ENCODE measurements around the gene MMEL1.
"Not testable (repeated sequence)": the region's sequence is repeated elsewhere in the genome, so short reads cannot be mapped to it uniquely, and the experiment has no call there.

The MMEL1 gene, protein sequence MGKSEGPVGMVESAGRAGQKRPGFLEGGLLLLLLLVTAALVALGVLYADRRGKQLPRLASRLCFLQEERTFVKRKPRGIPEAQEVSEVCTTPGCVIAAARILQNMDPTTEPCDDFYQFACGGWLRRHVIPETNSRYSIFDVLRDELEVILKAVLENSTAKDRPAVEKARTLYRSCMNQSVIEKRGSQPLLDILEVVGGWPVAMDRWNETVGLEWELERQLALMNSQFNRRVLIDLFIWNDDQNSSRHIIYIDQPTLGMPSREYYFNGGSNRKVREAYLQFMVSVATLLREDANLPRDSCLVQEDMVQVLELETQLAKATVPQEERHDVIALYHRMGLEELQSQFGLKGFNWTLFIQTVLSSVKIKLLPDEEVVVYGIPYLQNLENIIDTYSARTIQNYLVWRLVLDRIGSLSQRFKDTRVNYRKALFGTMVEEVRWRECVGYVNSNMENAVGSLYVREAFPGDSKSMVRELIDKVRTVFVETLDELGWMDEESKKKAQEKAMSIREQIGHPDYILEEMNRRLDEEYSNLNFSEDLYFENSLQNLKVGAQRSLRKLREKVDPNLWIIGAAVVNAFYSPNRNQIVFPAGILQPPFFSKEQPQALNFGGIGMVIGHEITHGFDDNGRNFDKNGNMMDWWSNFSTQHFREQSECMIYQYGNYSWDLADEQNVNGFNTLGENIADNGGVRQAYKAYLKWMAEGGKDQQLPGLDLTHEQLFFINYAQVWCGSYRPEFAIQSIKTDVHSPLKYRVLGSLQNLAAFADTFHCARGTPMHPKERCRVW

GRCh38 chr1:2632561-2633361, at the start of gene MMEL1:
Gene MMEL1, minus strand, starts transcription at chr1:2633016. Its CDS starts 3,532 bp downstream, at chr1:2629484.
- H3K4me3 ChIP-seq (ENCODE audit: control insufficient read depth, low read depth, low read length) = no peak within 1 kb of the TSS
- no peak for DNase-seq (ENCODE audit: low read depth)
- TF ChIP-seq, protein P1, sequence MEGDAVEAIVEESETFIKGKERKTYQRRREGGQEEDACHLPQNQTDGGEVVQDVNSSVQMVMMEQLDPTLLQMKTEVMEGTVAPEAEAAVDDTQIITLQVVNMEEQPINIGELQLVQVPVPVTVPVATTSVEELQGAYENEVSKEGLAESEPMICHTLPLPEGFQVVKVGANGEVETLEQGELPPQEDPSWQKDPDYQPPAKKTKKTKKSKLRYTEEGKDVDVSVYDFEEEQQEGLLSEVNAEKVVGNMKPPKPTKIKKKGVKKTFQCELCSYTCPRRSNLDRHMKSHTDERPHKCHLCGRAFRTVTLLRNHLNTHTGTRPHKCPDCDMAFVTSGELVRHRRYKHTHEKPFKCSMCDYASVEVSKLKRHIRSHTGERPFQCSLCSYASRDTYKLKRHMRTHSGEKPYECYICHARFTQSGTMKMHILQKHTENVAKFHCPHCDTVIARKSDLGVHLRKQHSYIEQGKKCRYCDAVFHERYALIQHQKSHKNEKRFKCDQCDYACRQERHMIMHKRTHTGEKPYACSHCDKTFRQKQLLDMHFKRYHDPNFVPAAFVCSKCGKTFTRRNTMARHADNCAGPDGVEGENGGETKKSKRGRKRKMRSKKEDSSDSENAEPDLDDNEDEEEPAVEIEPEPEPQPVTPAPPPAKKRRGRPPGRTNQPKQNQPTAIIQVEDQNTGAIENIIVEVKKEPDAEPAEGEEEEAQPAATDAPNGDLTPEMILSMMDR (IDR thresholded peaks at IDR 0.05; ENCODE audit: control insufficient read depth, insufficient read depth, low read depth, low read length, missing control alignments) = no peak

DNA sequence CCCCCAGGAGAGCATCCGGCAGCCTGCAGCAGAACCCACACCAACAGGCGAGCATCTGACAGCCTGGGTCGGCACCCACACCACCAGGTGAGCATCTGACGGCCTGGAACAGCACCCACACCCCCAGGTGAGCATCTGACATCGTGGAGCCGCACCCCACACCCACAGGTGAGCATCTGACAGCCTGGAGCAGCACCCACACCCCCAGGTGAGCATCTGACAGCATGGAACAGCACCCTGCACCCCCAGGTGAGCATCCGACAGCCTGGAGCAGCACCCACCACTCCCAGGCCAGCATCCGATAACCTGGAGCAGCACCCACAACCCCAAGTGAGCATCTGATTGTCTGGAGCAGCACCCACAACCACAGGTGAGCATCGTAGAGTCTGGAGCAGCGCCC, 43.9 kb upstream of the MMEL1 start:
- H3K4me3 ChIP-seq (ENCODE audit: control insufficient read depth, low read depth, low read length); DNase-seq (ENCODE audit: low read depth): not testable (repeated sequence)

DNA sequence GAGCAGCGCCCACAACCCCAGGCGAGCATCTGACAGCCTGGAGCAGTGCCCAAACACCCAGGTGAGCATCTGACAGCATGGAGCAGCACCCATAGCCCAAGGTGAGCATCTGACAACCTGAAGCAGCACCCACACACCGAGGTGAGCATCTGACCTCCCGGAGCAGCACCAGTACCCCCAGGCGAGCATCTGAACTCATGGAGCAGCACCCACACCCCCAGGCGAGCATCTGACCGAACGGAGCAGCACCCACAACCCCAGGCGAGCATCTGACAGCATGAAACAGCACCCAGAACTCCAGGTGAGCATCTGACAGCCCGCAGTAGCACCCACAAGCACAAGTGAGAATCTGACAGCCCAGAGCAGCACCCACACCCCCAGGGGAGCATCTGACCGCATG, 38.8 kb upstream of the MMEL1 start:
- not testable (repeated sequence) for DNase-seq (ENCODE audit: low read depth); H3K4me3 ChIP-seq (ENCODE audit: control insufficient read depth, low read depth, low read length)

GRCh38 chr1:2659806-2660205, 27.0 kb upstream of the MMEL1 start:
- DNase-seq (ENCODE audit: low read depth) = not testable (repeated sequence)

DNA sequence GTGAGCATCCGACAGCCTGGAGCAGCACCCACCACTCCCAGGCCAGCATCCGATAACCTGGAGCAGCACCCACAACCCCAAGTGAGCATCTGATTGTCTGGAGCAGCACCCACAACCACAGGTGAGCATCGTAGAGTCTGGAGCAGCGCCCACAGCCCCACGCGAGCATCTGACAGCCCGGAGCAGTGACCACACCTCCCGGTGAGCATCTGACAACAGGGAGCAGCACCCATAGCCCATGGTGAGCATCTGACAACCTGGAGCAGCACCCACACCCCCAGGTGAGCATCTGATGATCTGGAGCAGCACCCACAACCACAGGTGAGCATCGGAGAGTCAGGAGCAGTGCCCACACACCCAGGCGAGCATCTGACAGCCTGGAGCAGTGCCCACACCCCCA, 25.1 kb upstream of the MMEL1 start:
- DNase-seq (ENCODE audit: low read depth); H3K4me3 ChIP-seq (ENCODE audit: control insufficient read depth, low read depth, low read length): not testable (repeated sequence)

More at GRCh38 chr1:2659806-2660205, 27.0 kb upstream of the MMEL1 start:
- H3K4me3 ChIP-seq (ENCODE audit: control insufficient read depth, low read depth, low read length) = not testable (repeated sequence)

GRCh38 chr1:2657124-2657523, 24.3 kb upstream of the MMEL1 start:
- not testable (repeated sequence) for H3K4me3 ChIP-seq (ENCODE audit: control insufficient read depth, low read depth, low read length); DNase-seq (ENCODE audit: low read depth)

DNA sequence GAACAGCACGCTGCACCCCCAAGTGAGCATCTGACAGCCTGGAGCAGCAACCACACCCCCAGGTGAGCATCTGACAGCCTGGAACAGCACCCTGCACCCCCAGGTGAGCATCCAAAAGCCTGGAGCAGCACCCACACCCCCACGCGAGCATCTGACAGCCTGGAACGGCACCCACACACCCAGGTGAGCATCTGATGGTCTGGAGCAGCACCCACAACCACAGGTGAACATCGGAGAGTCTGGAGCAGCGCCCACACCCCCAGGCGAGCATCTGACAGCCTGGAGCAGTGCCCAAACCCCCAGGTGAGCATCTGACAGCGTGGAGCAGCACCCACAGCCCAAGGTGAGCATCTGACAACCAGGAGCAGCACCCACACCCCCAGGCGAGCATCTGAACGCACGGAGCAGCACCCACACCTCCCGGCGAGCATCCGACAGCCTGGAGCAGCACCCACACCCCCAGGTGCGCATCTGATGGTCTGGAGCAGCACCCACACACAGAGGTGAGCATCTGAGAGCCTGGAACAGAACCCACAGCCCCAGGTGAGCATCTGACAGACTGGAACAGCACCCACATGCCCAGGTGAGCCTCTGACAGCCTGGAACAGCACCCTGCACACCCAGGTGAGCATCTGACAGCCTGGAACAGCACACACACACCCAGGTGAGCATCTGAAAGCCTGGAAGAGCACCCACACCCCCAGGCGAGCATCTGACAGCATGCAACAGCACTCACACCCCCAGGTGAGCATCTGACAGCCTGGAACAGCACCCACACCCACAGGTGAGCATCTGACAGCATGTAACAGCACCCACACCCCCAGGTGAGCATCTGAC, 23.0 kb upstream of the MMEL1 start:
- not testable (repeated sequence) for DNase-seq (ENCODE audit: low read depth); H3K4me3 ChIP-seq (ENCODE audit: control insufficient read depth, low read depth, low read length)

DNA sequence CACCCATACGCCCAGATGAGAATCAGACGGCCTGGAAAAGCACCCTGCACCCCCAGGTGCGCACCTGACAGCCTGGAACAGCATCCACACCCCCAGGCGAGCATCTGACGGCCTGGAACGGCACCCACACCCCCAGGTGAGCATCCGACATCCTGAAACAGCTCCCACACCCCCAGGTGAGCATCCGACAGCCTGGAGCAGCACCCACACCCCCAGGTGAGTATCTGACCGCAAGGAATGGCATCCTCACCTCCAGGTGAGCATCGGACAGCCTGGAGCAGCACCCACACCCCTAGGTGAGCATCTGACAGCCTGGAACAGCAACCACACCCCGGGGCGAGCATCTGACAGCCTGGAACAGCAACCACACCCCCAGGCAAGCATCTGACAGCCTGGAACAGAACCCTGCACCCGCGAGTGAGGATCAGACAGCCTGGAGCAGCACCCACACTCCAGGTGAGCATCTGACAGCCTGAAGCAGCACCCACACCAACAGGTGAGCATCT, 21.7 kb upstream of the MMEL1 start:
- not testable (repeated sequence) for H3K4me3 ChIP-seq (ENCODE audit: control insufficient read depth, low read depth, low read length); DNase-seq (ENCODE audit: low read depth)

- not testable (repeated sequence) for DNase-seq (ENCODE audit: low read depth); H3K4me3 ChIP-seq (ENCODE audit: control insufficient read depth, low read depth, low read length)
Measured at GRCh38 chr1:2653741-2654442, 21.1 kb upstream of the MMEL1 start.

GRCh38 chr1:2652926-2653571, 20.2 kb upstream of the MMEL1 start:
- not testable (repeated sequence) for DNase-seq (ENCODE audit: low read depth); H3K4me3 ChIP-seq (ENCODE audit: control insufficient read depth, low read depth, low read length)

DNA sequence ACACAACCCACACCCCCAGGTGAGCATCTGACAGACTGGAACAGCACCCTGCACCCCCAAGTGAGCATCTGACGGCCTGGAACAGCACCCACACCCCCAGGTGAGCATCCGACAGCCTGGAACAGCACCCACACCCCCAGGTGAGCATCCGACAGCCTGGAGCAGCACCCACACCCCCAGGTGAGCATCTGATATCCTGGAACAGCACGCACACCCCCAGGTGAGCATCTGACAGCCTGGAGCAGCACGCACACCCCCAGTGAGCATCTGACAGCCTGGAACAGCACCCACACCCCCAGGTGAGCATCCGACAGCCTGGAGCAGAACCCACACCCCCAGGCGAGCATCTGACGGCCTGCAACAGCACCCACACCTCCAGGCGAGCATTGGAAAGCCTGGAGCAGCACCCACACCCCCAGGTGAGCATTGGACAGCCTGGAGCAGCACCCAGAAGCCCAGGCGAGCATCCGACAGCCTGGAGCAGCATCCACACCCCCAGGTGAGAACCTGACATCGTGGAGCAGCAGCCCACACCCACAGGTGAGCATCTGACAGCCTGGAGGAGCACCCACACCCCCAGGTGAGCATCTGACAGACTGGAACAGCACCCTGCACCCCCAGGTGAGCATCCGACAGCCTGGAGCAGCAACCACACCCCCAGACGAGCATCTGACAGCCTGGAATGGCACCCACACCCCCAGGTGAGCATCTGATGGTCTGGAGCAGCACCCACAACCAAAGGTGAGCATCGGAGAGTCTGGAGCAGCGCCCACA, 19.5 kb upstream of the MMEL1 start:
- not testable (repeated sequence) for H3K4me3 ChIP-seq (ENCODE audit: control insufficient read depth, low read depth, low read length); DNase-seq (ENCODE audit: low read depth)
